HepG2 (cell line): ENCODE data around the gene WDHD1. TPM values are rescaled to one million over a fixed set of nuclear protein-coding genes. Genes with fewer than 3 reads are reported as not detected.
A peak's percentile ranks its signal among the peaks of the same experiment; 100 is the strongest.

Source experiments
- BCL6 ChIP-seq: IDR thresholded peaks from 2 replicates; pipeline ENCODE4 v1.6.1; 2016; ENCODE audit warnings: missing genetic modification reagents, missing compliant biosample characterization
- CREM ChIP-seq, 2 experiments: sonication (generic) in 1 of 2; formaldehyde crosslinking in 1 of 2; IDR thresholded peaks; 2 replicates each; pipeline versions ENCODE4 v1.4.0 to v1.6.1; 2016 to 2020; ENCODE audit warnings: antibody characterized with exemption in 1 of 2, mild to moderate bottlenecking in 1 of 2, missing genetic modification reagents in 1 of 2
- ELF3 ChIP-seq: IDR thresholded peaks from 2 replicates; pipeline ENCODE4 v1.6.1; 2016; ENCODE audit warnings: missing genetic modification reagents, missing compliant biosample characterization
- ELF4 ChIP-seq: sonication (generic); formaldehyde crosslinking; IDR thresholded peaks from 2 replicates; pipeline ENCODE4 v1.5.0; 2020; ENCODE audit warnings: missing genetic modification reagents, mild to moderate bottlenecking, moderate library complexity, borderline replicate concordance
- HDAC6 ChIP-seq: fragments of 200-600 bp; sonication (generic); IDR thresholded peaks from 2 replicates; pipeline ENCODE4 v1.7.0; 2017; ENCODE audit warnings: mild to moderate bottlenecking, antibody characterized with exemption, low read length, low read depth
- SIX1 ChIP-seq: sonication (generic); formaldehyde crosslinking; IDR thresholded peaks from 2 replicates; pipeline ENCODE4 v1.4.0; 2020; ENCODE audit warnings: missing genetic modification reagents, borderline replicate concordance
- SNAI1 ChIP-seq: sonication (generic); formaldehyde crosslinking; IDR thresholded peaks from 2 replicates; pipeline ENCODE4 v1.5.0; 2020; ENCODE audit warnings: mild to moderate bottlenecking, missing genetic modification reagents, borderline replicate concordance
- SOX6 ChIP-seq, 2 experiments: fragments of 450-650 bp in 1 of 2; sonication (generic) in 1 of 2; formaldehyde crosslinking in 1 of 2; IDR thresholded peaks; 2 replicates each; pipeline versions ENCODE4 v1.4.0 to v1.6.1; 2017 to 2020; ENCODE audit warnings: antibody characterized with exemption in 1 of 2, mild to moderate bottlenecking in 1 of 2, missing genetic modification reagents in 1 of 2
- TARDBP ChIP-seq: sonication (generic); formaldehyde crosslinking; IDR thresholded peaks from 2 replicates; pipeline ENCODE4 v1.8.0; 2022; ENCODE audit warnings: mild to moderate bottlenecking, missing genetic modification reagents
- TCF12 ChIP-seq, 2 experiments: fragments of 450-650 bp in 1 of 2; sonication (generic) in 1 of 2; formaldehyde crosslinking in 1 of 2; IDR thresholded peaks; 2 replicates each; pipeline versions ENCODE4 v1.6.1 to v1.8.0; 2017 to 2022; ENCODE audit warnings: antibody characterized with exemption in 1 of 2, mild to moderate bottlenecking in 1 of 2, missing genetic modification reagents in 1 of 2, moderate library complexity in 1 of 2
- TEAD3 ChIP-seq: optimal IDR thresholded peaks from 2 replicates; pipeline ENCODE3; 2016; ENCODE audit warnings: borderline replicate concordance
- XBP1 ChIP-seq: sonication (generic); formaldehyde crosslinking; IDR thresholded peaks from 2 replicates; pipeline ENCODE4 v1.5.0; 2020; ENCODE audit warnings: missing genetic modification reagents
- ZFAT ChIP-seq: sonication (generic); formaldehyde crosslinking; conservative IDR thresholded peaks from 2 replicates; pipeline ENCODE4 v1.8.1; 2023; ENCODE audit warnings: missing genetic modification reagents, inconsistent platforms
- ZNF180 ChIP-seq: sonication (generic); formaldehyde crosslinking; IDR thresholded peaks from 2 replicates; pipeline ENCODE4 v1.4.0; 2020; ENCODE audit warnings: low read depth, missing genetic modification reagents, borderline replicate concordance
- ZNF317 ChIP-seq: sonication (generic); formaldehyde crosslinking; IDR thresholded peaks from 2 replicates; pipeline ENCODE4 v1.5.0; 2020; ENCODE audit warnings: mild to moderate bottlenecking, missing genetic modification reagents
- ZNF350 ChIP-seq: sonication (generic); formaldehyde crosslinking; IDR thresholded peaks from 2 replicates; pipeline ENCODE4 v1.4.0; 2020; ENCODE audit warnings: mild to moderate bottlenecking, low read depth, missing genetic modification reagents, borderline replicate concordance
- ZNF44 ChIP-seq: sonication (generic); formaldehyde crosslinking; IDR thresholded peaks from 2 replicates; pipeline ENCODE4 v1.5.1; 2020; ENCODE audit warnings: mild to moderate bottlenecking, missing genetic modification reagents
- ZNF749 ChIP-seq: sonication (generic); formaldehyde crosslinking; IDR thresholded peaks from 2 replicates; pipeline ENCODE4 v1.8.0; 2022; ENCODE audit warnings: mild to moderate bottlenecking, missing genetic modification reagents, moderate library complexity, borderline replicate concordance
- polyA plus RNA-seq, 8 experiments: library from polyadenylated mRNA; depleted of rRNA in 3 of 8; stranded (reverse) in 7 of 8; unstranded in 1 of 8; fragments of >200 nt; fragmentation: Illumina TruSeq in 4 of 8; extraction: Trizol in 4 of 8; gene quantifications; 2 replicates each; pipeline versions ENCODE4 v1.2.1 to v1.2.3, GENCODE V29; 2011 to 2016; ENCODE audit warnings: low read depth in 4 of 8, missing spikeins in 1 of 8, mixed read lengths in 1 of 8; ENCODE audit not compliant: insufficient read depth in 1 of 8
- total RNA-seq, 5 experiments: library from RNA; depleted of rRNA; stranded (reverse); fragments of >200 nt; fragmentation: Illumina TruSeq; extraction: Trizol; gene quantifications; 2 replicates each; pipeline ENCODE4 v1.2.3, GENCODE V29; 2016; ENCODE audit warnings: low read depth in 1 of 5
- TF ChIP-seq, protein P1 (sequence below): sonication (generic); formaldehyde crosslinking; IDR thresholded peaks from 2 replicates; pipeline ENCODE4 v1.5.0; 2020; ENCODE audit warnings: mild to moderate bottlenecking, missing genetic modification reagents, borderline replicate concordance
- TF ChIP-seq, protein P2 (sequence below): sonication (generic); formaldehyde crosslinking; IDR thresholded peaks from 2 replicates; pipeline ENCODE4 v1.5.0; 2020; ENCODE audit warnings: missing genetic modification reagents
- TF ChIP-seq, protein P3 (sequence below): sonication (generic); formaldehyde crosslinking; IDR thresholded peaks from 2 replicates; pipeline ENCODE4 v1.8.0; 2022; ENCODE audit warnings: mild to moderate bottlenecking, missing genetic modification reagents

Gene WDHD1
- total and polyA plus RNA-seq, 2 of the 13 experiments (the other 11 are each of a cell fraction or from before 2014, with no cell fraction given), result 5.5 to 27.5 TPM

DNA sequence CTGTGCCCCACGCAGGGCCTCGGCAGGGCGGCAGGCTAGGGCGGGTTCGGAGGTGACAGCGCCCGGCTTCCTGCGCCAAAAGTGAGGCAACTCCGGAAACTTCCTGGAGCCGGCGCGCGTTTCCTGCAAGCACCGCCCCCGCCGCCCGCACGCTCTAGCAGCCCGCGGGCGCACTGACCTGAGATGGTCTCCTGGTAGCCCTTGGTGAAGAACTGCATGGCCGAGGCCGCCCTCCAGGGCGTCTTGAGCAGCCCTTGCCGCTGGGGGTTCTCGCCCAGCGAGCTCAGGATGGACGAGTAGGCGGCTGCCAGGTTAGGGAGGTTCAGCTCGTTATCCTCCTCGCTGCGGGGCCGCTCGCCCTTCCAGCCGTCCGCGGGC is 124.8 kb downstream of the WDHD1 start (continued):
- TF ChIP-seq ZNF350 (CRISPR knock-in tag), result no peak
- TF ChIP-seq SOX6 (IDR thresholded peaks at IDR 0.05), result no peak
- TF ChIP-seq SOX6 (CRISPR knock-in tag; IDR thresholded peaks at IDR 0.05), result peak; percentile 53; the same call in 1 of the 2 replicates
- no peak for TF ChIP-seq ZNF44
- TF ChIP-seq, protein P1, sequence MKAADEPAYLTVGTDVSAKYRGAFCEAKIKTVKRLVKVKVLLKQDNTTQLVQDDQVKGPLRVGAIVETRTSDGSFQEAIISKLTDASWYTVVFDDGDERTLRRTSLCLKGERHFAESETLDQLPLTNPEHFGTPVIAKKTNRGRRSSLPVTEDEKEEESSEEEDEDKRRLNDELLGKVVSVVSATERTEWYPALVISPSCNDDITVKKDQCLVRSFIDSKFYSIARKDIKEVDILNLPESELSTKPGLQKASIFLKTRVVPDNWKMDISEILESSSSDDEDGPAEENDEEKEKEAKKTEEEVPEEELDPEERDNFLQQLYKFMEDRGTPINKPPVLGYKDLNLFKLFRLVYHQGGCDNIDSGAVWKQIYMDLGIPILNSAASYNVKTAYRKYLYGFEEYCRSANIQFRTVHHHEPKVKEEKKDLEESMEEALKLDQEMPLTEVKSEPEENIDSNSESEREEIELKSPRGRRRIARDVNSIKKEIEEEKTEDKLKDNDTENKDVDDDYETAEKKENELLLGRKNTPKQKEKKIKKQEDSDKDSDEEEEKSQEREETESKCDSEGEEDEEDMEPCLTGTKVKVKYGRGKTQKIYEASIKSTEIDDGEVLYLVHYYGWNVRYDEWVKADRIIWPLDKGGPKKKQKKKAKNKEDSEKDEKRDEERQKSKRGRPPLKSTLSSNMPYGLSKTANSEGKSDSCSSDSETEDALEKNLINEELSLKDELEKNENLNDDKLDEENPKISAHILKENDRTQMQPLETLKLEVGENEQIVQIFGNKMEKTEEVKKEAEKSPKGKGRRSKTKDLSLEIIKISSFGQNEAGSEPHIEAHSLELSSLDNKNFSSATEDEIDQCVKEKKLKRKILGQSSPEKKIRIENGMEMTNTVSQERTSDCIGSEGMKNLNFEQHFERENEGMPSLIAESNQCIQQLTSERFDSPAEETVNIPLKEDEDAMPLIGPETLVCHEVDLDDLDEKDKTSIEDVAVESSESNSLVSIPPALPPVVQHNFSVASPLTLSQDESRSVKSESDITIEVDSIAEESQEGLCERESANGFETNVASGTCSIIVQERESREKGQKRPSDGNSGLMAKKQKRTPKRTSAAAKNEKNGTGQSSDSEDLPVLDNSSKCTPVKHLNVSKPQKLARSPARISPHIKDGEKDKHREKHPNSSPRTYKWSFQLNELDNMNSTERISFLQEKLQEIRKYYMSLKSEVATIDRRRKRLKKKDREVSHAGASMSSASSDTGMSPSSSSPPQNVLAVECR (CRISPR knock-in tag), result peak; percentile 91
- TF ChIP-seq, protein P2, sequence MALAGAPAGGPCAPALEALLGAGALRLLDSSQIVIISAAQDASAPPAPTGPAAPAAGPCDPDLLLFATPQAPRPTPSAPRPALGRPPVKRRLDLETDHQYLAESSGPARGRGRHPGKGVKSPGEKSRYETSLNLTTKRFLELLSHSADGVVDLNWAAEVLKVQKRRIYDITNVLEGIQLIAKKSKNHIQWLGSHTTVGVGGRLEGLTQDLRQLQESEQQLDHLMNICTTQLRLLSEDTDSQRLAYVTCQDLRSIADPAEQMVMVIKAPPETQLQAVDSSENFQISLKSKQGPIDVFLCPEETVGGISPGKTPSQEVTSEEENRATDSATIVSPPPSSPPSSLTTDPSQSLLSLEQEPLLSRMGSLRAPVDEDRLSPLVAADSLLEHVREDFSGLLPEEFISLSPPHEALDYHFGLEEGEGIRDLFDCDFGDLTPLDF, result peak; percentile 49; the same call in 1 of the 2 replicates
- TF ChIP-seq, protein P3, sequence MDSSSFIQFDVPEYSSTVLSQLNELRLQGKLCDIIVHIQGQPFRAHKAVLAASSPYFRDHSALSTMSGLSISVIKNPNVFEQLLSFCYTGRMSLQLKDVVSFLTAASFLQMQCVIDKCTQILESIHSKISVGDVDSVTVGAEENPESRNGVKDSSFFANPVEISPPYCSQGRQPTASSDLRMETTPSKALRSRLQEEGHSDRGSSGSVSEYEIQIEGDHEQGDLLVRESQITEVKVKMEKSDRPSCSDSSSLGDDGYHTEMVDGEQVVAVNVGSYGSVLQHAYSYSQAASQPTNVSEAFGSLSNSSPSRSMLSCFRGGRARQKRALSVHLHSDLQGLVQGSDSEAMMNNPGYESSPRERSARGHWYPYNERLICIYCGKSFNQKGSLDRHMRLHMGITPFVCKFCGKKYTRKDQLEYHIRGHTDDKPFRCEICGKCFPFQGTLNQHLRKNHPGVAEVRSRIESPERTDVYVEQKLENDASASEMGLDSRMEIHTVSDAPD (CRISPR knock-in tag), result 0 out of 2 replicates have a peak, but pooled peaks have one; percentile 27
- no peak for TF ChIP-seq TEAD3 (CRISPR knock-in tag)
- peak; percentile 74; the same call in 1 of the 2 replicates for TF ChIP-seq SNAI1 (CRISPR knock-in tag)
- TF ChIP-seq XBP1 (CRISPR knock-in tag), result no peak
- TF ChIP-seq ZFAT (CRISPR knock-in tag), result no peak
- TF ChIP-seq SIX1 (CRISPR knock-in tag), result no peak
- peak; percentile 17; the same call in 1 of the 2 replicates for TF ChIP-seq TARDBP (CRISPR knock-in tag)
- TF ChIP-seq ELF3 (CRISPR knock-in tag), result peak; percentile 85
- peak; percentile 17; the same call in 1 of the 2 replicates for TF ChIP-seq BCL6 (CRISPR knock-in tag)
- TF ChIP-seq ZNF749, result no peak
- no peak for TF ChIP-seq ELF4 (CRISPR knock-in tag)
- peak; percentile 62; the same call in 1 of the 2 replicates for TF ChIP-seq ZNF317
- TF ChIP-seq CREM (IDR thresholded peaks at IDR 0.05), result no peak
- no peak for TF ChIP-seq CREM (CRISPR knock-in tag; IDR thresholded peaks at IDR 0.05)
- TF ChIP-seq ZNF180 (CRISPR knock-in tag), result no peak
- TF ChIP-seq HDAC6, result no peak
- TF ChIP-seq TCF12 (IDR thresholded peaks at IDR 0.05), result no peak
- no peak for TF ChIP-seq TCF12 (CRISPR knock-in tag; IDR thresholded peaks at IDR 0.05)
